HepG2 (cell line): ENCODE data around the gene ADGRV1. TPM values are rescaled to one million over a fixed set of nuclear protein-coding genes. Genes with fewer than 3 reads are reported as not detected.

ENCODE experiments used
- ARNTL ChIP-seq: sonication (generic); formaldehyde crosslinking; IDR thresholded peaks from 2 replicates; pipeline ENCODE4 v1.4.0; 2020; ENCODE audit warnings: mild to moderate bottlenecking, missing genetic modification reagents
- ATF1 ChIP-seq: IDR thresholded peaks from 2 replicates; pipeline ENCODE4 v1.6.1; 2016; ENCODE audit warnings: mild to moderate bottlenecking, control low read depth
- EEA1 ChIP-seq: sonication (generic); formaldehyde crosslinking; IDR thresholded peaks from 2 replicates; pipeline ENCODE4 v1.5.1; 2020; ENCODE audit warnings: mild to moderate bottlenecking, missing genetic modification reagents, borderline replicate concordance
- FIP1L1 ChIP-seq: fragments of 200-400 bp; formaldehyde crosslinking; IDR thresholded peaks from 2 replicates; pipeline ENCODE4 v1.6.1; 2018; ENCODE audit warnings: low read depth, mild to moderate bottlenecking, low read length, moderate library complexity, borderline replicate concordance; ENCODE audit not compliant: insufficient read depth
- HHEX ChIP-seq: IDR thresholded peaks from 2 replicates; pipeline ENCODE4 v1.6.1; 2016; ENCODE audit warnings: control low read depth
- NONO ChIP-seq, 2 experiments: fragments of 450-650 bp in 1 of 2; sonication (generic) in 1 of 2; formaldehyde crosslinking in 1 of 2; IDR thresholded peaks in 1 of 2; conservative IDR thresholded peaks in 1 of 2; 2 replicates each; pipeline versions ENCODE4 v1.6.1 to v1.8.0; 2017 to 2022; ENCODE audit warnings: mild to moderate bottlenecking in 1 of 2, missing genetic modification reagents in 1 of 2, moderate library complexity in 1 of 2
- RBFOX2 ChIP-seq: fragments of 200-400 bp; formaldehyde crosslinking; IDR thresholded peaks from 2 replicates; pipeline ENCODE4 v1.6.1; 2017; ENCODE audit warnings: low read depth, mild to moderate bottlenecking, low read length
- SKI ChIP-seq: fragments of 450-650 bp; IDR thresholded peaks from one replicate; pipeline ENCODE4 v1.6.1; 2018; ENCODE audit warnings: mild to moderate bottlenecking; ENCODE audit not compliant: partially characterized antibody
- SKIL ChIP-seq: sonication (generic); formaldehyde crosslinking; IDR thresholded peaks from 2 replicates; pipeline ENCODE4 v1.8.0; 2022; ENCODE audit warnings: missing genetic modification reagents, mild to moderate bottlenecking, moderate library complexity, borderline replicate concordance
- SUZ12 ChIP-seq: fragments of 150-350 bp; IDR thresholded peaks from 2 replicates; pipeline ENCODE4 v1.6.1; 2014; ENCODE audit warnings: low read depth, low read length
- TAF15 ChIP-seq: fragments of 200-400 bp; formaldehyde crosslinking; IDR thresholded peaks from one replicate; pipeline ENCODE4 v1.6.1; 2018; ENCODE audit warnings: mild to moderate bottlenecking, low read depth, low read length; ENCODE audit not compliant: poor library complexity, severe bottlenecking
- ZBTB3 ChIP-seq: sonication (generic); formaldehyde crosslinking; IDR thresholded peaks from 2 replicates; pipeline ENCODE4 v1.4.0; 2020; ENCODE audit warnings: low read depth, mild to moderate bottlenecking, moderate library complexity, missing genetic modification reagents, borderline replicate concordance
- ZFX ChIP-seq: sonication (generic); formaldehyde crosslinking; IDR thresholded peaks from 2 replicates; pipeline ENCODE4 v1.4.0; 2020; ENCODE audit warnings: mild to moderate bottlenecking, low read depth, missing genetic modification reagents, moderate library complexity
- ZNF124 ChIP-seq: sonication (generic); formaldehyde crosslinking; IDR thresholded peaks from 2 replicates; pipeline ENCODE4 v1.4.0; 2020; ENCODE audit warnings: missing genetic modification reagents
- ZNF224 ChIP-seq: sonication (generic); formaldehyde crosslinking; IDR thresholded peaks from 2 replicates; pipeline ENCODE4 v1.5.0; 2020; ENCODE audit warnings: mild to moderate bottlenecking, missing genetic modification reagents
- ZNF276 ChIP-seq: sonication (generic); formaldehyde crosslinking; IDR thresholded peaks from 2 replicates; pipeline ENCODE4 v1.4.0; 2020; ENCODE audit warnings: mild to moderate bottlenecking, low read depth, missing genetic modification reagents
- ZNF678 ChIP-seq: sonication (generic); formaldehyde crosslinking; IDR thresholded peaks from 2 replicates; pipeline ENCODE4 v1.4.0; 2020; ENCODE audit warnings: mild to moderate bottlenecking, missing genetic modification reagents
- polyA plus RNA-seq, 8 experiments: library from polyadenylated mRNA; depleted of rRNA in 3 of 8; stranded (reverse) in 7 of 8; unstranded in 1 of 8; fragments of >200 nt; fragmentation: Illumina TruSeq in 4 of 8; extraction: Trizol in 4 of 8; gene quantifications; 2 replicates each; pipeline versions ENCODE4 v1.2.1 to v1.2.3, GENCODE V29; 2011 to 2016; ENCODE audit warnings: low read depth in 4 of 8, missing spikeins in 1 of 8, mixed read lengths in 1 of 8; ENCODE audit not compliant: insufficient read depth in 1 of 8
- total RNA-seq, 5 experiments: library from RNA; depleted of rRNA; stranded (reverse); fragments of >200 nt; fragmentation: Illumina TruSeq; extraction: Trizol; gene quantifications; 2 replicates each; pipeline ENCODE4 v1.2.3, GENCODE V29; 2016; ENCODE audit warnings: low read depth in 1 of 5
- TF ChIP-seq, protein P1 (sequence below): sonication (generic); formaldehyde crosslinking; IDR thresholded peaks from 2 replicates; pipeline ENCODE4 v1.4.0; 2020; ENCODE audit warnings: missing genetic modification reagents
- TF ChIP-seq, protein P2 (sequence below): sonication (generic); formaldehyde crosslinking; IDR thresholded peaks from 2 replicates; pipeline ENCODE4 v1.4.0; 2020; ENCODE audit warnings: low read depth, mild to moderate bottlenecking, missing genetic modification reagents

The ADGRV1 gene
- total and polyA plus RNA-seq, 2 of the 13 experiments (the other 11 are each of a cell fraction or from before 2014, with no cell fraction given), result 1.7 to 3.9 TPM

DNA sequence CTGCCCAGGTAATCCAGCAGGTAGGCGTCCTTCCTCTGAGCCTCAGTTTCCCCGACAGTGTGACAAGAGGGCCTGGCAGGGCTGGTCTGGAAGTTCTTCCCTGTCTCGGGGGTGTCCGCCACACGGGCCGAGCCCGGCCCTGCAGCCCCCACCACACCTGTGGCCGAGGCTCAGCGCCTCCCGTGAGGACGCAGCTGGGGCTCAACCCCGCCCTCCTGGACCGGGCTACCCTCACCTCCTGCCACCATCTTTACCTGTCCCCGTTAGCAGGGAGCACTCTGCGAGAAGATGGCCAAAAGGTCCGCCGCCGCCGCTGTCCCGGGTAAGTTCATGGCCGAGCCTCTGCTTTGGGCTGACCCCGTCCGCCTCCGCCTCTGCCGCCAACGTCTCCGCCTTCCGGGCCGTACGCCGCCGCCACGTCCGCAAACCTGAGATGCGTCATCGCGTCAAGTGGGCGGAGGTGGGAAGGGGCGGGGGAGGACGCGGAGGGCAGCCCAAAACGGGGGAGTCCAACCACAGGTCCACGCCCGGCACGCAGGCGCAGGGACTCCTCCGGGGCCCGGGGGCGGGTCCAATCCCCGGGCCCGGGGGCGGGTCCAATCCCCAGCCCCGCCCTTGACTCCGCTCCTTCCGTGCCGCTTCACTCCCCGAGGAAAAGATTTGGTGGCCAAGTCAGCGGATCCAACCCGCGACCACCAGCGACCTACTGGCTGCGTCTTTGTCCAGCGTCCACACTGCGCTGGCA lies 29.2 kb upstream of the ADGRV1 start, which contains the start of gene LYSMD3 (continued):
- TF ChIP-seq ZNF276 (CRISPR knock-in tag), result peak; percentile 44
- TF ChIP-seq HHEX, result no peak
- TF ChIP-seq ZBTB3, result 0 out of 2 replicates have a peak, but pooled peaks have one; percentile 37
- peak; percentile 87 for TF ChIP-seq TAF15
- TF ChIP-seq ZNF678 (CRISPR knock-in tag), result 0 out of 2 replicates have a peak, but pooled peaks have one; percentile 59
- peak; percentile 92 for TF ChIP-seq RBFOX2
- no peak for TF ChIP-seq SUZ12
- no peak for TF ChIP-seq FIP1L1
- peak; percentile 60 for TF ChIP-seq ARNTL (CRISPR knock-in tag)
- peak; percentile 67; the same call in 1 of the 2 replicates for TF ChIP-seq ATF1 (CRISPR knock-in tag)
- TF ChIP-seq, protein P1, sequence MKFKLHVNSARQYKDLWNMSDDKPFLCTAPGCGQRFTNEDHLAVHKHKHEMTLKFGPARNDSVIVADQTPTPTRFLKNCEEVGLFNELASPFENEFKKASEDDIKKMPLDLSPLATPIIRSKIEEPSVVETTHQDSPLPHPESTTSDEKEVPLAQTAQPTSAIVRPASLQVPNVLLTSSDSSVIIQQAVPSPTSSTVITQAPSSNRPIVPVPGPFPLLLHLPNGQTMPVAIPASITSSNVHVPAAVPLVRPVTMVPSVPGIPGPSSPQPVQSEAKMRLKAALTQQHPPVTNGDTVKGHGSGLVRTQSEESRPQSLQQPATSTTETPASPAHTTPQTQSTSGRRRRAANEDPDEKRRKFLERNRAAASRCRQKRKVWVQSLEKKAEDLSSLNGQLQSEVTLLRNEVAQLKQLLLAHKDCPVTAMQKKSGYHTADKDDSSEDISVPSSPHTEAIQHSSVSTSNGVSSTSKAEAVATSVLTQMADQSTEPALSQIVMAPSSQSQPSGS, result peak; percentile 82
- TF ChIP-seq ZNF124 (CRISPR knock-in tag), result 0 out of 2 replicates have a peak, but pooled peaks have one; percentile 63
- peak; percentile 51 for TF ChIP-seq SKI
- peak; percentile 95 for TF ChIP-seq ZFX (CRISPR knock-in tag)
- 0 out of 2 replicates have a peak, but pooled peaks have one; percentile 79 for TF ChIP-seq EEA1 (CRISPR knock-in tag)
- TF ChIP-seq NONO (IDR thresholded peaks at IDR 0.05), result no peak
- TF ChIP-seq NONO (CRISPR knock-in tag; conservative IDR thresholded peaks at IDR 0.05), result peak; percentile 95
- 0 out of 2 replicates have a peak, but pooled peaks have one; percentile 2 for TF ChIP-seq ZNF224 (CRISPR knock-in tag)
- peak; percentile 81 for TF ChIP-seq SKIL (CRISPR knock-in tag)
- TF ChIP-seq, protein P2, sequence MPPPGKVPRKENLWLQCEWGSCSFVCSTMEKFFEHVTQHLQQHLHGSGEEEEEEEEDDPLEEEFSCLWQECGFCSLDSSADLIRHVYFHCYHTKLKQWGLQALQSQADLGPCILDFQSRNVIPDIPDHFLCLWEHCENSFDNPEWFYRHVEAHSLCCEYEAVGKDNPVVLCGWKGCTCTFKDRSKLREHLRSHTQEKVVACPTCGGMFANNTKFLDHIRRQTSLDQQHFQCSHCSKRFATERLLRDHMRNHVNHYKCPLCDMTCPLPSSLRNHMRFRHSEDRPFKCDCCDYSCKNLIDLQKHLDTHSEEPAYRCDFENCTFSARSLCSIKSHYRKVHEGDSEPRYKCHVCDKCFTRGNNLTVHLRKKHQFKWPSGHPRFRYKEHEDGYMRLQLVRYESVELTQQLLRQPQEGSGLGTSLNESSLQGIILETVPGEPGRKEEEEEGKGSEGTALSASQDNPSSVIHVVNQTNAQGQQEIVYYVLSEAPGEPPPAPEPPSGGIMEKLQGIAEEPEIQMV (CRISPR knock-in tag), result peak; percentile 89
